Activated T-helper 2 cell treated with anti-CD3 and anti-CD28 coated beads, Interferon-gamma antibody, Interleukin-2, Interleukin-4, amounts not matched to agents 10 μg/mL and 5 μg/mL and 100 μg/mL, durations not matched to agents 14 hours and 24 hours and 36 hours (primary cell): ENCODE measurements around the gene PUM2. TPM values are rescaled to one million over a fixed set of nuclear protein-coding genes. Genes with fewer than 3 reads are reported as not detected.

ENCODE experiments used
- DNase-seq: peaks from one replicate; pipeline ENCODE4 v3.0.0; 2021; ENCODE audit warnings: low spot score
- H3K27ac Mint-ChIP-seq: one replicate; pipeline ENCODE4 v1.8.0; 2021; ENCODE audit warnings: mixed read lengths
- H3K27me3 Mint-ChIP-seq: one replicate; pipeline ENCODE4 v1.8.0; 2021; ENCODE audit warnings: low read depth, mixed read lengths
- H3K36me3 Mint-ChIP-seq: one replicate; pipeline ENCODE4 v1.8.0; 2021; ENCODE audit warnings: low read depth, mixed read lengths
- H3K4me1 Mint-ChIP-seq: one replicate; pipeline ENCODE4 v1.8.0; 2021; ENCODE audit warnings: low read depth, mixed read lengths
- H3K4me3 Mint-ChIP-seq: one replicate; pipeline ENCODE4 v1.8.0; 2021; ENCODE audit warnings: low read depth, mild to moderate bottlenecking, moderate library complexity, mixed read lengths
- H3K9me3 Mint-ChIP-seq: one replicate; pipeline ENCODE4 v1.8.0; 2021; ENCODE audit warnings: mixed read lengths
- intact Hi-C: fragments of 100-400 bp; cut with micrococcal nuclease; formaldehyde crosslinking; loops from one replicate; pipeline ENCODE4 v1.15.1; 2023
- total RNA-seq: library from RNA; stranded (reverse); gene quantifications from 2 replicates; pipeline ENCODE4 v1.2.3, GENCODE V29; 2022

The PUM2 gene
- total RNA-seq, 1 donor from 2014 or later: 121 TPM

DNA sequence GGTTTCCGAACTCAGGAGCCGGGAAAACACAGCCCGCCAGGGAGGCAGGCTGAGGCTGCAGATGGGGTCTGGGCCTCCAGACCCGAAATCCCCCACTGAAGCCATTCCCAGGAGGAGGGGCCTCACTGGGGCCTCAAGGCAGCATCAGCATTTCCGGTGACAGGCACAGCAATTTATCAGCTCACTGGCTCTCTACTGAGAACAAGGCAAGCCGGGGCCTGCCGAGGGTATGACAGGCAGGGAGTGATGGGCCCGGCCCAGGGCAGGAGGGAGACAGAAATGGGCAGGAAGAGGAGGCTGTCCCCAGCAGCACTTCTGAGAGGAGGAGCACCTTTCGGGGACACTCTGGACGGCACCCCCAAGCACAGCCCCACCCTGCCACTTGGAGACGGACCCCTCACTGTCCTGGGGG lies 138.2 kb downstream of the PUM2 start:
- H3K27ac Mint-ChIP-seq: no peak overlapping the region

DNA sequence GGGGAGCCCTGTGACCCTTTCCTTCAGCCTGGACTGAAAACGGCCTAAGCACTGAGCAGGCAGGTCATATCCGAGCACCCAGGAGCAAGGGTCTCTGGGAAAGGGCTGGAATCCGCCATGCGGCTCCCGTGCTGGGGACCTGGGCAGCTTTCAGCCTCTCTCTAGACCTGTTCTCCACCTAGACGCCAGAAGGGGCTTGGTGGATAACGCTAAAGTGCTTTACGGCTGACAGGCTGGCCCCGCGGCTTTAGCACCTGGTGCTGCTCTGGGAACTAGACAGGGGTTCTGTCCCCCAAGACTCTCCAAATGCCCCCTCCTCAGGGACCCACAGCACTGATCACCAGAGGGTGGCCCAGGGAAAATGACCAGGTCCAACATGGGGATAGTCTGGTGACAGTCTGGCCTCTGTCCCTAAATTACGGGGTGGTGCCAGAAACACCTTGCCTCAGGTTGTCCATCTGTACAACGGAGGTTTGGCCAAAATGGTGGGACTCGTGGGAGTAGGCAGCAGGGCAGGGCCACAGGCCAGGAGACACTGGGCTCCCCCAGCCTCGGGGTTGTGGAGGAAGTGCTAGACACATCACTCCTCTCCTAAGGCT lies 138.7 kb downstream of the PUM2 start:
- no peak for DNase-seq
- Mint-ChIP-seq H3K27ac (no peak overlapping the region), H3K4me3 (no peak overlapping the region), H3K4me1 (no peaks in the 10 kb centered on the region), H3K9me3 (no peaks in the 10 kb centered on the region), H3K36me3 (no peaks in the 10 kb centered on the region), H3K27me3 (no peaks in the 10 kb centered on the region)
- intact Hi-C loops: no loop called here

More for the DNA sequence above, 138.2 kb downstream of the PUM2 start:
- Mint-ChIP-seq H3K36me3 (no peaks in the 10 kb centered on the region), H3K4me3 (no peak overlapping the region), H3K4me1 (no peaks in the 10 kb centered on the region), H3K27me3 (no peaks in the 10 kb centered on the region), H3K9me3 (no peaks in the 10 kb centered on the region)
- DNase-seq: no peak
- intact Hi-C loops: no loop called here

GRCh38 chr2:20211420-20211819 lies 139.2 kb downstream of the PUM2 start:
- DNase-seq: no peak
- intact Hi-C loops: no loop called here
- H3K27ac Mint-ChIP-seq: no peak overlapping the region
- no peak overlapping the region for H3K4me3 Mint-ChIP-seq
- H3K36me3 Mint-ChIP-seq: no peaks in the 10 kb centered on the region
- no peaks in the 10 kb centered on the region for H3K9me3 Mint-ChIP-seq
- H3K27me3 Mint-ChIP-seq: no peaks in the 10 kb centered on the region
- H3K4me1 Mint-ChIP-seq: no peaks in the 10 kb centered on the region

DNA sequence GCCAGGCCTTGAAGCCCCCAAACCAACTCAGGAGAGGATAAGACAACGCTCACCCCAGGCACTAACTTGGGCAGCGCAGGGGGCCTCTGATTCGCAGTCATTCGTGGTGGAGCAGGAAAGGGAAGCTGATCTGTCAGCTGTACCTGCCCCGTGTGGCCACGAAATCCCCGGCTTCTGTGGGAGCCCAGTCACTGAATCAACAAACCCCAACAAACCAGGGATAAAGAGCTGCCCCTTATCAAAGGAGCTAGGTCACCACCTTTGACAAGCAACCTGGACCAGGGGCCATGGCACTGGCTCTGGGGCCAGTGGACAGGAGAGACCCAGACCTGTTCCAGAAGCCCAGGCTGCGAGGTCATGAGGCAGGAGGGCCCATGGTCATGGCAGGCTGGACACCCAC lies 140.2 kb downstream of the PUM2 start:
- no peak overlapping the region for H3K27ac Mint-ChIP-seq
- H3K36me3 Mint-ChIP-seq: no peaks in the 10 kb centered on the region
- H3K27me3 Mint-ChIP-seq: no peaks in the 10 kb centered on the region
- no peak overlapping the region for H3K4me3 Mint-ChIP-seq
- intact Hi-C loops: no loop called here
- H3K4me1 Mint-ChIP-seq: no peaks in the 10 kb centered on the region
- no peak for DNase-seq
- no peaks in the 10 kb centered on the region for H3K9me3 Mint-ChIP-seq

GRCh38 chr2:20209373-20210109 lies 141.1 kb downstream of the PUM2 start:
- Mint-ChIP-seq H3K4me1 (no peaks in the 10 kb centered on the region), H3K4me3 (no peak overlapping the region), H3K36me3 (no peaks in the 10 kb centered on the region), H3K27ac (no peak overlapping the region), H3K27me3 (no peaks in the 10 kb centered on the region), H3K9me3 (no peaks in the 10 kb centered on the region)
- intact Hi-C loops: no loop called here
- no peak for DNase-seq

DNA sequence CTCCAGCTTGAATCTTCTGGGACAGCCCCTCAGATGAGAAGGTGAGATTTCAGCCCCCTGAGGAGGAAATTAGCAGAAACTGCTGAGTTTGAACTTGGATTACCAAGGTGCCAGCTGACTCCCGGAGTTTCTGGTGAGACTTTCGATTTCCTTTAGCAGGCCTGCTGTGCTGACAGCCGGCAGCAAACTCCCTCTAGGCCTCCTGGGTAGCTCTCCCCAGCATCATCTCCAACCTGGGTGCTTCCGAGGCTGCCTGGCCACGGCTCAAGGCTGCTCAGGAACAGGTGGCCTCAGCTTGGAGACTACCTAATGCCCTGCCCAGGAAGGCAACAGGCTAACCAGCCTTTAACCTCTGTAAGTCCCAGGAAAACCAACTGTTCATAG lies 142.2 kb downstream of the PUM2 start:
- no peaks in the 10 kb centered on the region for H3K36me3 Mint-ChIP-seq
- H3K4me1 Mint-ChIP-seq: no peaks in the 10 kb centered on the region
- H3K27ac Mint-ChIP-seq: no peak overlapping the region
- no peaks in the 10 kb centered on the region for H3K9me3 Mint-ChIP-seq
- intact Hi-C loops: no loop called here
- no peak overlapping the region for H3K4me3 Mint-ChIP-seq
- no peak for DNase-seq
- H3K27me3 Mint-ChIP-seq: no peaks in the 10 kb centered on the region

- Mint-ChIP-seq H3K27me3 (no peaks in the 10 kb centered on the region), H3K27ac (no peak overlapping the region), H3K4me3 (no peak overlapping the region), H3K9me3 (no peaks in the 10 kb centered on the region), H3K4me1 (no peaks in the 10 kb centered on the region), H3K36me3 (no peaks in the 10 kb centered on the region)
- intact Hi-C loops: no loop called here
- no peak for DNase-seq
Observed at GRCh38 chr2:20207051-20207450, 143.6 kb downstream of the PUM2 start.

GRCh38 chr2:20205915-20206524 lies 144.6 kb downstream of the PUM2 start:
- DNase-seq: no peak
- Mint-ChIP-seq H3K36me3 (no peaks in the 10 kb centered on the region), H3K27ac (no peak overlapping the region), H3K9me3 (no peaks in the 10 kb centered on the region), H3K27me3 (no peaks in the 10 kb centered on the region), H3K4me3 (no peak overlapping the region), H3K4me1 (no peaks in the 10 kb centered on the region)
- intact Hi-C loops: no loop called here

DNA sequence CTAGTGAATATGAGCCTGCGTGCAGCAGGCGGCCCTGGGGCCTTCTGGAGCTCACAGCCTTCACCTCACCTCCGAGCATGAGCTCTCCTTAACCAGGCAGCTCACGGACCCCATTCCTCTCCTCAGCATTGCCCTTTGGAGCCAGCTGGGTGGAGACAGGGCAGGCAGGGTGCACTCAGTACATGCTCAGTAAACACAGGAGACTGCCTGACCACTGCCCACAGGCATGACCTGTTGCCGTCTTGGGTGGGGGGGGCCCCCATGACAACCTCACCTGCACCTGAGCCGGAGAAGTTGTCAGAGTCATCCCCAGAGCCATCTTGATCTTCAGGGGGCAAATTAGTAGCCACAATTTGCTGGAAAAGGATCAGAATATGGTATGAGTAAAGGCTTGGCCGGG lies 145.6 kb downstream of the PUM2 start:
- no peaks in the 10 kb centered on the region for H3K27me3 Mint-ChIP-seq
- no peak overlapping the region for H3K4me3 Mint-ChIP-seq
- no peak overlapping the region for H3K27ac Mint-ChIP-seq
- DNase-seq: no peak
- H3K4me1 Mint-ChIP-seq: no peaks in the 10 kb centered on the region
- intact Hi-C loops: no loop called here
- no peaks in the 10 kb centered on the region for H3K9me3 Mint-ChIP-seq
- no peaks in the 10 kb centered on the region for H3K36me3 Mint-ChIP-seq

DNA sequence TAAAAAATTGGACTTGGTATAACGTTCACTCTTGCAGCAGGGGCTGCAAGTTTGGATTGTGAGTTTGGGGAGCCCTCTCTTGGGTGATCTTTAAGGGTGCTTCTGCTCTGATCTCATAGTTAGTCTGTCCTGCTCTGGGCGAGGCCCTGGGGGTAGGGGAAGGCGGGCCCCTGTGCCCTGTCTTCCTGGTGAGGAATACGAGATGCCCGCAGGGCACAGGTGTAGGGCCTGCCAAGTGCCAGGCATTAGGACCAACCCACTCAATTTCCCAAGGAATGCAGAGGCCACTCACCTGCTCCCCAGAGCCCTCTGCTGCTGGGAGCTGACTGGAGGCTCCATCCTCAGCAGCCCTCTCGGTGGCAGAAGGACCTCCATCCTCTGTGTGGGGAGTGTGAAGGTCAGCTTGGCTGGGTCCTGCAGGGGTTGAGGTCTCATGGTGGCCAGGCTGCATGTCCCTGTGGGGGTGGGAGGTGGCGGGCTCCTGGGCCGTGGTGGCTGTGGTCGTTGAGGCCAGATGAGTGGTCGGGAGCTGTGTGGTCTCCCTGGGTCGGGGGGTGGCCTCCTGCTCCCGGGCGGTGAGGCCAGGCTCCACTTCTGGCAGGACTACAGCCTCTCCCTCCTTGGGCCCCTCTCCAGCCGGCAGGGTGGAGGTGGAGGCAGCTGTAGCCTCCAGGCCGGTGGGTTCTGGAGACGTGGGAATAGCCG lies 147.0 kb downstream of the PUM2 start:
- H3K27ac Mint-ChIP-seq: no peak overlapping the region
- intact Hi-C loops: no loop called here
- no peaks in the 10 kb centered on the region for H3K27me3 Mint-ChIP-seq
- H3K4me1 Mint-ChIP-seq: no peaks in the 10 kb centered on the region
- no peaks in the 10 kb centered on the region for H3K9me3 Mint-ChIP-seq
- no peak for DNase-seq
- H3K36me3 Mint-ChIP-seq: no peaks in the 10 kb centered on the region
- H3K4me3 Mint-ChIP-seq: no peak overlapping the region

DNA sequence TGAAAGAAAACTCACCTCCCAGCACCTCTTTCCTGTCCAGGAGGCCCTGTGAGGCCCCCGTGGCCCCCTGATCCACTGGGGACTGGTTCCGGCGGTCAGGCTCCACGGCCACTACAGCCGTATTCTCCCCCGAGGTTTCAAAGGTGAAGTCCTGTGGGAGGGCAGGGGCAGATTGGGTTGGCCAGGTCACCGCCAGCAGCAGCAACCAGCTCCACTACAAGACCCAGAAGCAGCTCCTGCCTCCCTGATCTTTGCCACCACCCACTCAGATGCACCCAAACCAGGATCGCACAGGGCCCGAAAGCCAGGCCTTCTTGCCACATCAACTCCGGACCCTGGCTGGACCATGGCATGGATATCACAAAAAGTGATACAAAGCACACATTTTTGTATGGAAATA lies 147.6 kb downstream of the PUM2 start:
- DNase-seq: no peak
- H3K4me1 Mint-ChIP-seq: no peaks in the 10 kb centered on the region
- no peaks in the 10 kb centered on the region for H3K36me3 Mint-ChIP-seq
- no peak overlapping the region for H3K27ac Mint-ChIP-seq
- H3K27me3 Mint-ChIP-seq: no peaks in the 10 kb centered on the region
- intact Hi-C loops: no loop called here
- H3K9me3 Mint-ChIP-seq: no peaks in the 10 kb centered on the region
- no peak overlapping the region for H3K4me3 Mint-ChIP-seq

DNA sequence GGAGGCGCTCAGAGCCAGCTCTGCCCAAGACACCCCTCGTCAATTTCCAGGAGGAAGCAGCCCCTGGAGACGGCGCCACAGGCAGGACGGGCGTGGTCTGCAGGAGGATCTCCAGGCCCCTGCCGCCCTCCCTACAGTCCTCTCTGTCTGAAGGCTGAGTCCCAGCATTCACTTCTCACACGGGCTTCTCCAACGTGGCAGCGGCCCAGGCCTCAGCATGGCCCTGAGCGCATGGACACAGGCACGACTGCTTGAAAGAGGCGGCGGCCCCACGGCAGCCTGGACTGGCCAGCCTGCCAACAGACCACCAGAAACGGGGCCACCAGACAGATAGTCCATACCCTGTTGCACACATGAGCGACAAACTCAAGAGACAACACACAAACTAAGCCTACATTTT lies 149.0 kb downstream of the PUM2 start:
- Mint-ChIP-seq H3K4me3 (no peak overlapping the region), H3K9me3 (no peaks in the 10 kb centered on the region), H3K27me3 (no peaks in the 10 kb centered on the region), H3K27ac (no peak overlapping the region), H3K4me1 (no peaks in the 10 kb centered on the region), H3K36me3 (no peaks in the 10 kb centered on the region)
- intact Hi-C loops: no loop called here
- no peak for DNase-seq
